Measurements from ENCODE around the gene DUOXA1. TPM values are rescaled to one million over a fixed set of nuclear protein-coding genes. Genes with fewer than 3 reads are reported as not detected.
A peak's percentile ranks its signal among the peaks of the same experiment; 100 is the strongest.

The DUOXA1 gene
- polyA plus RNA-seq, 2 of the 4 experiments (the other 2 are of a cell fraction) = 0.18 to 0.23 TPM

GRCh38 chr15:45113380-45113990 is 16.2 kb downstream of the DUOXA1 start:
- FAIRE-seq (no peak), ATAC-seq (peak in 1 of 2 experiments; percentile 11; a peak in 2 of 6 replicates), DNase-seq (ENCODE audit: low read depth in 1 of 2, low spot score in 1 of 2) (no peak)
- peak overlapping the region; percentile 8; the same call in 1 of the 3 replicates for H3K4me3 ChIP-seq
- ChIA-PET CTCF (interaction anchor here (0.7 to 2.2 kb wide), 5 partner anchors 11 to 74 kb away, joined by 3 to 5 read pairs (median 3); no protein-coding TSS in a partner anchor), POLR2A (no interaction called here)
- TF ChIP-seq, protein P1, sequence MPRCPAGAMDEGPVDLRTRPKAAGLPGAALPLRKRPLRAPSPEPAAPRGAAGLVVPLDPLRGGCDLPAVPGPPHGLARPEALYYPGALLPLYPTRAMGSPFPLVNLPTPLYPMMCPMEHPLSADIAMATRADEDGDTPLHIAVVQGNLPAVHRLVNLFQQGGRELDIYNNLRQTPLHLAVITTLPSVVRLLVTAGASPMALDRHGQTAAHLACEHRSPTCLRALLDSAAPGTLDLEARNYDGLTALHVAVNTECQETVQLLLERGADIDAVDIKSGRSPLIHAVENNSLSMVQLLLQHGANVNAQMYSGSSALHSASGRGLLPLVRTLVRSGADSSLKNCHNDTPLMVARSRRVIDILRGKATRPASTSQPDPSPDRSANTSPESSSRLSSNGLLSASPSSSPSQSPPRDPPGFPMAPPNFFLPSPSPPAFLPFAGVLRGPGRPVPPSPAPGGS (IDR thresholded peaks at IDR 0.05) = no peak
- TF ChIP-seq SREBF2 (IDR thresholded peaks at IDR 0.05) (no peak), PHF8 (IDR thresholded peaks at IDR 0.05; ENCODE audit: borderline replicate concordance, low read depth) (no peak), MAFK (IDR thresholded peaks at IDR 0.05; ENCODE audit: partially characterized antibody) (no peak), CBX8 (IDR thresholded peaks at IDR 0.05) (no peak), NPAS2 (CRISPR knock-in tag; IDR thresholded peaks at IDR 0.05; ENCODE audit: borderline replicate concordance) (no peak), HOXB5 (CRISPR knock-in tag; IDR thresholded peaks at IDR 0.05) (no peak), BHLHE40 (IDR thresholded peaks at IDR 0.05; ENCODE audit: low read depth, low read length) (no peak), EHMT2 (IDR thresholded peaks at IDR 0.05; ENCODE audit: low read depth) (no peak), RARB (CRISPR knock-in tag; IDR thresholded peaks at IDR 0.05) (no peak), CHD4 (IDR thresholded peaks at IDR 0.05; ENCODE audit: borderline replicate concordance) (no peak), TFCP2L1 (CRISPR knock-in tag; IDR thresholded peaks at IDR 0.05) (no peak), NR3C1 (IDR thresholded peaks at IDR 0.05) (no peak), RNF2 (IDR thresholded peaks at IDR 0.05; ENCODE audit: borderline replicate concordance, low read depth) (no peak)
- TF ChIP-seq, protein P2, sequence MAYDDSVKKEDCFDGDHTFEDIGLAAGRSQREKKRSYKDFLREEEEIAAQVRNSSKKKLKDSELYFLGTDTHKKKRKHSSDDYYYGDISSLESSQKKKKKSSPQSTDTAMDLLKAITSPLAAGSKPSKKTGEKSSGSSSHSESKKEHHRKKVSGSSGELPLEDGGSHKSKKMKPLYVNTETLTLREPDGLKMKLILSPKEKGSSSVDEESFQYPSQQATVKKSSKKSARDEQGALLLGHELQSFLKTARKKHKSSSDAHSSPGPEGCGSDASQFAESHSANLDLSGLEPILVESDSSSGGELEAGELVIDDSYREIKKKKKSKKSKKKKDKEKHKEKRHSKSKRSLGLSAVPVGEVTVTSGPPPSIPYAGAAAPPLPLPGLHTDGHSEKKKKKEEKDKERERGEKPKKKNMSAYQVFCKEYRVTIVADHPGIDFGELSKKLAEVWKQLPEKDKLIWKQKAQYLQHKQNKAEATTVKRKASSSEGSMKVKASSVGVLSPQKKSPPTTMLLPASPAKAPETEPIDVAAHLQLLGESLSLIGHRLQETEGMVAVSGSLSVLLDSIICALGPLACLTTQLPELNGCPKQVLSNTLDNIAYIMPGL (CRISPR knock-in tag; IDR thresholded peaks at IDR 0.05; ENCODE audit: borderline replicate concordance) = no peak
- TF ChIP-seq, protein P3, sequence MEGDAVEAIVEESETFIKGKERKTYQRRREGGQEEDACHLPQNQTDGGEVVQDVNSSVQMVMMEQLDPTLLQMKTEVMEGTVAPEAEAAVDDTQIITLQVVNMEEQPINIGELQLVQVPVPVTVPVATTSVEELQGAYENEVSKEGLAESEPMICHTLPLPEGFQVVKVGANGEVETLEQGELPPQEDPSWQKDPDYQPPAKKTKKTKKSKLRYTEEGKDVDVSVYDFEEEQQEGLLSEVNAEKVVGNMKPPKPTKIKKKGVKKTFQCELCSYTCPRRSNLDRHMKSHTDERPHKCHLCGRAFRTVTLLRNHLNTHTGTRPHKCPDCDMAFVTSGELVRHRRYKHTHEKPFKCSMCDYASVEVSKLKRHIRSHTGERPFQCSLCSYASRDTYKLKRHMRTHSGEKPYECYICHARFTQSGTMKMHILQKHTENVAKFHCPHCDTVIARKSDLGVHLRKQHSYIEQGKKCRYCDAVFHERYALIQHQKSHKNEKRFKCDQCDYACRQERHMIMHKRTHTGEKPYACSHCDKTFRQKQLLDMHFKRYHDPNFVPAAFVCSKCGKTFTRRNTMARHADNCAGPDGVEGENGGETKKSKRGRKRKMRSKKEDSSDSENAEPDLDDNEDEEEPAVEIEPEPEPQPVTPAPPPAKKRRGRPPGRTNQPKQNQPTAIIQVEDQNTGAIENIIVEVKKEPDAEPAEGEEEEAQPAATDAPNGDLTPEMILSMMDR (IDR thresholded peaks at IDR 0.05) = no peak
- H3K9me3 ChIP-seq = no peaks in the 10 kb centered on the region
- H3K4me2 ChIP-seq = peak overlapping the region; percentile 64
- 22% methylated on average over 14 of the region's 14 CpGs for WGBS (ENCODE audit: missing lambda C conversion rate)
- no peak overlapping the region for H3K27ac ChIP-seq
- no peaks in the 10 kb centered on the region for H3K4me1 ChIP-seq

DNA sequence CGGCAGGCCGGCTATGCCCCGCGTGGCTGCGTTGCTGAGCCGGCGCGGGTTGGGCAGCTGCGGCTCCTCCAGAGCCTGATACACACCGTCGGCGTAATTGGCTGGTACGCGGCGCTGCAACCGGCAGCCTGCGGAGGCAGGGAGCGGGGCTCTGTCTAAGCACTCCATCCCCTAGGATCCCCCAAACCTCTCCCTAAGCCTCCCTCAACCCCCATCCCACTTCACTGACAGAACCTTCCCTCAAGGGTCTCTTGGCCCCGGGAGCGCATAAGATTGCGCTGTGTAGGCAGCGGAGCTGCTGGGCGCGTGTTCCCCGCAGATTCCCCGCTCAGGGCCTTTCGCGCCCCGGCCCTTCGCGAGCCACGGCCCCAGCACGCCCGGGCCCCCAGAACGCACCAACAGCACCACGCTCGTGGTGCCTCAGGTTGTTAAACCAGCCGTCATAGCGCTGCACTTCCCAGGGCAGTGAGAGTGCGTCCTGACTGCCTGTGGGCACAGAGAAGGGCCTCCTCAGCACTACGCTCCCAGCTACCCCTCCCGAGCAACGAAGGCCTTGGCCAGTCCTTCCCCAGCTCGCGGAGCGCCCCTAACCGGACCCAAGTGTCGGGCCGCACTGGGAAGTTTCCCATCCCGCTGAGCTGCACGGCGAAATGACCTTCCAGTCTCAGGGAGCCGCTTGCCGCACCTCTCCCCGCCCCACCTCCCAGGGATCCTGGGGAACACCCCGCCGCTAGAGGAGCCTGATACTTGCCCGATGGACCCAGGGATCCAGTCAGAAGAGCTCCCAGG is 16.9 kb downstream of the DUOXA1 start:
- POLR2A ChIA-PET = no interaction called here
- Histone ChIP-seq H3K4me3 (peak overlapping the region; percentile 8; the same call in 1 of the 3 replicates), H3K9me3 (no peaks in the 10 kb centered on the region), H3K4me1 (no peaks in the 10 kb centered on the region), H3K27ac (no peak overlapping the region), H3K4me2 (peak overlapping the region; percentile 59)
- peak; percentile 41 to 56 for ATAC-seq
- TF ChIP-seq EP300 (IDR thresholded peaks at IDR 0.05) (no peak), BHLHE40 (IDR thresholded peaks at IDR 0.05; ENCODE audit: low read depth, low read length) (no peak), RCOR1 (IDR thresholded peaks at IDR 0.05; ENCODE audit: low read depth, low read length) (no peak), CBX8 (IDR thresholded peaks at IDR 0.05) (no peak)
- CTCF ChIA-PET = interaction anchor here (0.7 to 1.2 kb wide), 4 partner anchors 12 to 74 kb away, joined by 3 read pairs; no protein-coding TSS in a partner anchor
- no peak for FAIRE-seq
- peak in 1 of 2 experiments; percentile 13 for DNase-seq (ENCODE audit: low read depth in 1 of 2, low spot score in 1 of 2)
- WGBS (ENCODE audit: missing lambda C conversion rate) = 33% methylated on average over 29 of the region's 58 CpGs
